ENCODE results near the gene DIP2C.
"Not testable (repeated sequence)": the region's sequence is repeated elsewhere in the genome, so short reads cannot be mapped to it uniquely, and the experiment has no call there.

Gene DIP2C

DNA sequence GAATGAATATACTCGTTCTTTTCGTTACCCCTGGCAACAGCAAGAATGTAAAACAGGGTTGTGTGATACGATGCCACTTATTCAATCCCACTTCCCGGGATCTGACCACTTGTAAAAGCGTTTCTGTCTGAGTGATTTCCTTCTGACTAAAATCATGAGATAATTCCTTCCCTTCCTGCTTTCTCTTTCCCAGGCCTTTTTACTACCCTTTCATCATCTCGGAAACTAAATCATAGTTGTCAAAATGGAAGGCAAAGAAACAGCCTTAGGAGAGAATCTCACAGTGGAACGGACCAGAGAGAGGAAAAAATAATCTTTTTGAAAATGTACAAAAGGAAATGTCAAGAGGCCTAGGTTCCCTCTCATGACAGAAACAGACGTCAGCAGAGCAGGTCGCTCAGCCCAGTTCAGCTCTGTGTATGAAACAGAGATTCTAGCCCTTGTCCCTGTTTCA lies 29.8 kb downstream of the DIP2C start:
- DNase-seq (ENCODE audit: low read depth in 1 of 2, low spot score in 1 of 2): no peak

DNA sequence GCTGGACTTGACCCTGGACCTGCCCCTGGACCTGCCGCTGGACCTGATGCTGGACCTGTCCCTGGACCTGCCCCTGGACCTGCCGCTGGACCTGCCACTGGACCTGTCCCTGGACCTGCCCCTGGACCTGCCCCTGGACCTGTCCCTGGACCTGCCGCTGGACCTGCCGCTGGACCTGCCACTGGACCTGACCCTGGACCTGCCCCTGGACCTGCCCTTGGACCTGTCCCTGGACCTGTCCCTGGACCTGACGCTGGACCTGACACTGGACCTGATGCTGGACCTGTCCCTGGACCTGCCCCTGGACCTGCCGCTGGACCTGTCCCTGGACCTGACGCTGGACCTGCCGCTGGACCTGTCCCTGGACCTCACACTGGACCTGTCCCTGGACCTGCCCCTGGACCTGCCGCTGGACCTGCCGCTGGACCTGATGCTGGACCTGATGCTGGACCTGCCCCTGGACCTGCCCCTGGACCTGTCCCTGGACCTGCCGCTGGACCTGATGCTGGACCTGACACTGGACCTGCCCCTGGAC lies 31.6 kb downstream of the DIP2C start:
- DNase-seq (ENCODE audit: low read depth in 1 of 2, low spot score in 1 of 2): not testable (repeated sequence)

DNA sequence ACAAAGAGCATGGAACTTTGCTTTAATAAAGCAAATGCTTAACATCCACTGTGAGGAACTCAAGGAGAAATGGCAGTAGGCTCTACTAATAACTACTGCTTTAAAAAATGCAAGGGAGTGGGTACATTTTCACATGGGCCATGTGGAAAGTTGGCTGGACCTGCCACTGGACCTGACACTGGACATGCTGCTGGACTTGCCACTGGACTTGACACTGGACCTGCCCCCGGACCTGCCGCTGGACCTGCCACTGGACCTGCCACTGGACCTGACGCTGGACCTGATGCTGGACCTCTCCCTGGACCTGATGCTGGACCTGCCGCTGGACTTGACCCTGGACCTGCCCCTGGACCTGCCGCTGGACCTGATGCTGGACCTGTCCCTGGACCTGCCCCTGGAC lies 32.6 kb downstream of the DIP2C start:
- no peak for DNase-seq (ENCODE audit: low read depth in 1 of 2, low spot score in 1 of 2)

DNA sequence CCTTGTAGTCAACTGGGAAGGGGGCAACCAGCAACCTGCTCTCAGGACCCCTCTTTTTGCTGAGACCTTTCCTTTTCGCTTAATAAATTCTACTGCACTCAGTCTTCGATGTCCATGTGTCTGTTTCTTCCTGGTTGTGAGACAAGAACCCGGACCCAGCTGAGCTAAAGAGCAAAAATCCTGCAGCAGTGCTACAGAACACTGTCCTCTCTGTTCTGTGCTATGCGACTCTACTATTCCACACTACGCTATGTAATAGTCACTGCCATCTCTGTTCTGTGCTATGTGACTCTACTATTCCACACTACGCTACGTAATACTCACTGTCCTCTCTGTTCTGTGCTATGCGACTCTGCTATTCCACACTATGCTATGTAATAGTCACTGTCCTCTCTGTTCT lies 34.3 kb downstream of the DIP2C start:
- DNase-seq (ENCODE audit: low read depth in 1 of 2, low spot score in 1 of 2): no peak

DNA sequence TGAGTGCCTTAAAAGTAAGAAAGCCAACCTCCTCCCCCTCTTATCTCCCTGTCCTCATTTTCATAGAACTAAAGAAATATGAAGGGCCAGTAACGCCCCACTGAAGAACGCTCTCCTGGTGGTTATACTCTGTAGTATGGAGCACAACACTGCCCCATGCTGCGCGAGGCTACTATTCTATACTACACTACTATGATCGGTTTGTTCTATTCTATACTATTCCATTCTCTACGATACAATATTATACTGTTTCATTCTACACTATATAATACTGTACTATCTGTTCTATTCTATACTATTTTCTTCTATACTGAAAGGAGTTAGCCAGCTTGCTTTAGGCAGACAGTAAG lies 34.8 kb downstream of the DIP2C start:
- DNase-seq (ENCODE audit: low read depth in 1 of 2, low spot score in 1 of 2): no peak

DNA sequence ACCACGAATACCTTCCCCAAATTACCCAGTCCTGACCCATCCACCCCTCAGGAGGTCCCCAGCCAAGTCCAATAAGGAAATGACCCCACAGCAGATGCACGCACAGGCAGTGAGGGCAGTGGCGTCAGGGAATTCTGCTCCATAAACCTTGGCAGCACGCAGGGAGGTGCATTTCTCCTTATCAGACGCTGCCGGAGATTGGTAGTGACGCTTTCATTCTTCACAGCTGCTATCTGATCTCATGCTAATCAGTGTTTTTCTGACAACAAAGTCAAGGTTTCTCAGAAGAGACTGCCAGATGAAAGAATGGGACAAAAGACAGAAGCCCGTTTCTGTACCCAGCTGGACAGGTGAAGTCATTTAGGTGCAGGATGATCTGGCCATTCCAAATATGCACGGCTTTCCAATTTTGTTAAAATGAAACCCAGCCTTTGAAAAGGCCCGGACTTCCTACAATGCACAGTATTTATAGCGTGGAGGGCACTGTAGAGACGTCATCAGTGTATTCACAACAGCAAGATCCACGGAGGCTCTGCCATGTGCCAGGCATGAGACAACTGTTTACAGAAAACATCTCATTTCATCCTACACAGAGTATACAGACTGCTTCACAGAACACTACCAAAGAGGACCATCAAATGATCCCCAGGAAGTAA lies 35.3 kb downstream of the DIP2C start:
- DNase-seq (ENCODE audit: low read depth in 1 of 2, low spot score in 1 of 2): no peak

DNA sequence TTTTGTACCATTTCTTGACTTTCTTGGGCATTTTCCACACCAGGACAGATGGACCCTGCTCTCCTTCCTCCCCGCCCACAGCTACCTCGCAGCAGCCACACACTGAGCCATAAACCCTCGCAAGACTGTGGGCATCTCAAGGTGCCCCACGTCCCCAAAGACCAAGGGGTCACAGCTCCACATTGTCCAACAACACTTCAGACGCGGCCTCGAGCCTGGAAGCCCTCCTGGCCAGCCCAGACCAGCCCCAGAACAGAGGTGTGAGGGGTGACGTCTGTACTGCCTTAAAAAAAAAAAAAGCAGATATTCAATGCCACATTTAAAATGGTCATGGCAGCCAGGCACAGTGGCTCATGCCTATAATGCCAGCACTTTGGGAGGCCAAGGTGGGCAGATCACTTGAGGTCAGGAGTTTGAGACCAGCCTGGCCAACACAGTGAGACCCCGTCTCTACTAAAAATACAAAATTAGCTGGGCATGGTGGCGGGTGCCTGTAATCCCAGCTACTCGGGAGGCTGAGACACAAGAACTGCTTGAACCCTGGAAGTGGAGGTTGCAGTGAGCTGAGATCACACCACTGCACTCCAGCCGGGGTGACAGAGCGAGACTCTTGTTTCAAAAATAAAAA lies 36.5 kb downstream of the DIP2C start:
- not testable (repeated sequence) for DNase-seq (ENCODE audit: low read depth in 1 of 2, low spot score in 1 of 2)

DNA sequence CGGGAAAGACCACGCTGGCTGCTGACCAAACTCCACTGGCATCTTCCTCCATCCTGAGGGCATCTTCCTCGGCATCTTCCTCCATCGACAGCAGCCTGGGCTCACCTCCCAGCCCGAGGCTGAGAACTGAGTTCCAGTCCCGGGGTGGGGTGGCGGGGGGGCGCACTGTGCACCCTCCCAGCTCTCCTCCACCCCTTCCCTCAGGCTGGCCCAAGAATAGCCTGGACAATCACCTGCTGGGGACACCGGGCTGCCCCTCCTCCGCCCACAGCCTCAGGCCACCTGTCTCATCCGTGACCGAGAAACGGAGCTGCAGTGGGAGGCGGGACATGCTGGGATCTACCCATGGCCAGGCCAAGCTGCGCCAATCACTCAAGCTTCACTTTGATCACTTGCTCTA lies 37.2 kb downstream of the DIP2C start:
- no peak for DNase-seq (ENCODE audit: low read depth in 1 of 2, low spot score in 1 of 2)

DNA sequence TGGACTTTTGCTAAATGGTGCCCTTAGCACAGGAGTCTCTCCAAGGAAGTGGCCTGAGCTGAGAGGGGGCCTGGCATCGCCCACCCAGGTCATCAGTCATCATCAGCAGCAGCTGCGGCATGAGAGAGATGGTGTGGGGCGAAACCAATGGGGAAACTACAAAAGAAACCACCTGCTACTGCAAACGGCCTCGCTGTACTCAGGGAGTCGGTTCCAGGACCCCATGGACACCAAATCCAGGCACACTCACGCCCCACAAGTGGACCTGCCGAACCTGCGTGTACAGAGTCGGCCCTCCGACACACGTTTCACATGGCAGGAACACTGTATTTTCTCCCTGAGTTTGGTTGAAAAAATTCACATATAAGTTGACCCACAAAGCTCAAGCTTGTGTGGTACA lies 37.8 kb downstream of the DIP2C start:
- DNase-seq (ENCODE audit: low read depth in 1 of 2, low spot score in 1 of 2): no peak

DNA sequence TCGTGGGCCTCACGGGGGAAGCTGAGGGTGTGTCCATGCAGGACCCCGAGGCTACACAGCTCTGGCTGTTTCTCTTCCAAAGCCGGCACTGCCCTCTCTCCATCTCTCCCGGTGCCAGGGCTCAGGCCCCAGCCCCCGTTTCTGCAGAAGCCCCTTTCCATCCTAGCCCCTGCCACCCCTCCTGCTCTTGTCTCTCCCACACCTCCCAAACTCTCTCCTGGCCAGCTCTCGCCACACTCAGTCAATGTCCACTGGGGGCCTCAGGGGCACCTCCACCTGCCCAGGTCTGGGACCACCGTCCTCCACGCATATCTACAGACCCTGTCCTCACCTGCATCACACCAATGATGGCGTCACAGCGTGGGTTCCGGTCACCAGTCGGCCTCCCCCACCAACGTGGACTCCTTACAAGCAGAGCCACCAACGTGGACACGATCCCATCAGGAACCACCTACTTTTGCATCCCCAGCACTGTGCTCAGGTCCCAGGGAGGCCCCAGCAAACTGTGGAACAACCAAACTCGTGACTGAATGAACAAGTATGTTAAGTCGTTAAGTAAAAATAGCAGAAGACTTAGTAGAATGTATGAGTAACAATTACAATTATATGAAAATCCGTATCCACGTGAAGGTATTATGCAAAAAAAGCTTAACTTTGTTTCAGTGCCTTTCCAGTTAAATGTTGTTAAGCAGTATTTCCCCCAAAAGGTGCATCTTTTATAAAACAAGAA lies 38.4 kb downstream of the DIP2C start:
- DNase-seq (ENCODE audit: low read depth in 1 of 2, low spot score in 1 of 2): no peak

DNA sequence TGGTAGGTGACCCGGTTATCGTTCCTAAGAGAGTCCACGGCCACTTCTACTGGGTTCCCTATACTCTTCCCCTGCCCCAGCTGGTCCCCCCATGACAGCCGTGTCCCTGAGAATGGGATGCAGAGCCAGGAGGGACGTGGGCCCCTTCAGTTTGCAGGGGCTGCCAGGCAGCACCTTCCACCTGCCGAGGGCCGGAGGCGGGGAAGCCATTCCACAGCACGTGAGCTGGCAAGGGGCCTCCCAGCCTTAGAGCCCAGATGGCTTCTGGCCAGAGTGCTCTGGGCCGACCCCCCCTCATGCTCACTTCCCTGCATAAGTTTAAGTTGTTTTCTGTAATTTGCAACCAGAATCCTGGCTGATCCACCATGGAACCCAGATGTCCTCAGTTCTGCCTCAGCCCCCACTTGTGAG lies 39.0 kb downstream of the DIP2C start:
- no peak for DNase-seq (ENCODE audit: low read depth in 1 of 2, low spot score in 1 of 2)

DNA sequence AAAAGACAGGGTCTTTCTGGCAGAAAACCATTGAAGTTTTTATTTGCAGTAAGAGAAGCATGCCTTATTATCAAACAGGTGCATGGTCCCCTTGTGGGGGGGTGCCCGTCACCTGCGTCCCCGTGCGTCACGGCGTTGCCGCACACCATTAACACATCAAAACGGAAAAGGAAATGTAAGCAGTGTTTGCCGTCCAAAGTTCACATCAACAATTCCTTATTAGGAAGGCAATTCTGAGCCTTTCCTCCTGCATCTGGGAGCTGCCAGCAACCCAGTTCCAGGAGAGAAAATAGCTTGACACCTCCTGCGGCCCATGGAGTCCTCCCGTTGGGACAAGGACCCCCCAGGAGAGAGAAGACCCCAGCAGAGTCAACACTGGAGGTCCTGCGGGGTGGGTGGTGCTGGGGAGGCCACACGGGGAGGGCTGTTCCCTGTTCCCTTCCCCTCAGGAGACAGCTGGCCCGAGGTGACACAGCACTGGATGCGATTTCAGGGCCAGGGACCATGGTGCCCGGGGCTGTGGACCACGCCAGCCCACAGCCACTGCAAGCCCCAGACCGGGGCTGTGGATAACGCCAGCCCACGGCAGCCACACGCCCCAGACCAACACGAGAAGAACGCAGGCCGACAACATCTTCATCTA lies 39.5 kb downstream of the DIP2C start:
- no peak for DNase-seq (ENCODE audit: low read depth in 1 of 2, low spot score in 1 of 2)

DNA sequence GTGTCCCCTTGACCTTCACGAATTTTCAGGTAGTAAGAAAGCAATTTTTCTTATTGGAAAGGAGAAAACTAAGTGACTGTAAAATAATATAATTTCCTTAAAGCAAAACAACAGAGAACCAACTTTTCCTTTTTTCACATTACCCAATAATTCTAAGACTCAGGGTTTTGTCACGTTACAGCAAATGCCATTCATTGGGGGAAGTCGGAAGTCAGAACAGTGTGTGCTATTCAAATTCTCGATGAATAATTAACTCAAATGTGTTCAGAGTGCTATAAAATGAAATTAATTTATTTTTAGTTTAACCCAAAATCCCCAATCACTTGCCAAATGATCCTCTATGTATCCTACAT lies 40.0 kb downstream of the DIP2C start:
- DNase-seq (ENCODE audit: low read depth in 1 of 2, low spot score in 1 of 2): no peak

DNA sequence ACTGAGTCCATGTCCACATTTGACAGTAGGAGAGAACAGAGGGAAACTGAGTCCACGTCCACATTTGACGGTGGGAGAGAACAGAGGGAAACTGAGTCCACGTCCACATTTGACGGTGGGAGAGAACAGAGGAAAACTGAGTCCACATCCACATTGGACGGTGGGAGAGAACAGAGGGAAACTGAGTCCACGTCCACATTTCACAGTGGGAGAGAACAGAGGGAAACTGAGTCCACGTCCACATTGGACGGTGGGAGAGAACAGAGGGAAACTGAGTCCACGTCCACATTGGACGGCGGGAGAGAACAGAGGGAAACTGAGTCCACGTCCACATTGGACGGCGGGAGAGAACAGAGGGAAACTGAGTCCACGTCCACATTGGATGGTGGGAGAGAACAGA lies 42.4 kb downstream of the DIP2C start:
- not testable (repeated sequence) for DNase-seq (ENCODE audit: low read depth in 1 of 2, low spot score in 1 of 2)

DNA sequence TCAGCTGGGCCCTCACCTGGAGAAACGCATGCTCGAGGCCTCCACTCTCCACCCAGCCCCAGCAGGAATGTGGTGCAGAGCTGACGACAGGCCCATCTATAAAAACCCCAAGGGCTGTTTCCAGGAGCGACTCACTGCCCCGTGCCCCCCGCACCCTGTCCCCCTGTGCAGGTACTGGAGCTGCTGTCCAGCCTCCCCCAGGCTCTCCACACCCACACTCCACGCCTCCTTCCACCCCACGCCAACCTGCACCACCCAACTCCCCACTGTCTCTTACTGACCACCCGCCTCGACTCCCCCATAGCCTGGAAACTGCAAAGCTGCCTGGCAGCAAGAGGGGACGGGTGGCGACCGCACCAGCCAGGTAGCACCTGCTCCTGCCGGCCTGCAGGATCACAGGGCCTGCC lies 43.3 kb downstream of the DIP2C start:
- DNase-seq (ENCODE audit: low read depth in 1 of 2, low spot score in 1 of 2): no peak

DNA sequence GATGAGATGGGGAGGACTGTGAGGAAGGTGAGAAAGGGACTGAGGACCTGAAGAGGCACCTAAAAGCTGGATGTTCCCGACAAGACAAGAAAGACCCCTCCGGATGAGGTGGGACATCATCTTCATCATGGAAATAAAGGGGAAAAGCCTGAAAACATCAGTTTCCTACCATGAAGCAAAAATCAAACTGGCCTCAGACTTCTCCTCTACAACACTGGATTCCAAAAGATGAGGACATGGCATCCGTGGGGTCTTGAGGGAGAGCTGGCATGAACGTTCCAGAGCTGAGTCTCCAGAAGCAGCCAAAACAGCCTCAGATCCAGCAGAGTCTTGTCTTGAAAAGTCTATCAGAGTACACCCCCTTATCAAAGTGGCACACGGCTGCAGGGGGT lies 44.5 kb downstream of the DIP2C start:
- DNase-seq (ENCODE audit: low read depth in 1 of 2, low spot score in 1 of 2): no peak

DNA sequence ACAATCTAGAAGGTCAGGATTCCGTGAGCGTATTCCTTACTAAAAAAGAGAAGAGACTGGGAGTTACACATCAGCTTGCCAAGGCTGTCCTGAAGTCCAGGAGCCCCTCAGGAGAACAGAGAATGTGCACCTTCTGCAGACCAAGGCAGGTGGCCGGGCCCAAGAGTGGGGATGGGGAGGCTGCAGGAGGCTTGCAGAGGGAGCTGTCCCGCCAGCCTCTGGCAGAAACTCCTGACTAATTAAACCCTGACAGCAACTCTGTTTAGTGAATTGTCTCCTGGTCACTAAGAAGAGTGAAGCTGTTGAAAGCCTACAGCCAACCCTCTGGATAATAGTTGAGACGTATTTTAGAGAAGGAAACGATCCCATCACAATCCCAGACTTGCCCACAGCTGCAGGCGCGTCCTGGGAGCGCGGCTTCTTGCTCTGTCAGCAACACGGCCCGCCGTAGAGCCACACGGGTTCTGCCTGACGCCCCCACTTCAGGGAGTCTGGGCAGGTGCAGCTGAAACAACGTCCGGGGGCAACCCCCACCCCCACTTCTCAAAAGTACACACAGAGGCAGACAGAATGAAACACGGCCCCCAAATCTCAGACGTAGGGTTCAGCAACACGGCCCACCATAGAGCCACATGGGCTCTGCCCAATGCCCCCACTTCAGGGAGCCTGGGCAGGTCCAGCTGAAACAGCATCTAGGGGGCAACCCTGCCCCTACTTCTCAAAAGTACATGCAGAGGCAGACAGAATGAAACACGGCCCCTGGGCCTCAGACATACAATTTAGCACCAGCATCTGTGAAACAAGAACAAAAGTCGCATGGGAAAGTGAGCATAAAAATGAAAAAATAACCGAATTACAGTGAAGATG lies 45.2 kb downstream of the DIP2C start:
- DNase-seq (ENCODE audit: low read depth in 1 of 2, low spot score in 1 of 2): no peak

DNA sequence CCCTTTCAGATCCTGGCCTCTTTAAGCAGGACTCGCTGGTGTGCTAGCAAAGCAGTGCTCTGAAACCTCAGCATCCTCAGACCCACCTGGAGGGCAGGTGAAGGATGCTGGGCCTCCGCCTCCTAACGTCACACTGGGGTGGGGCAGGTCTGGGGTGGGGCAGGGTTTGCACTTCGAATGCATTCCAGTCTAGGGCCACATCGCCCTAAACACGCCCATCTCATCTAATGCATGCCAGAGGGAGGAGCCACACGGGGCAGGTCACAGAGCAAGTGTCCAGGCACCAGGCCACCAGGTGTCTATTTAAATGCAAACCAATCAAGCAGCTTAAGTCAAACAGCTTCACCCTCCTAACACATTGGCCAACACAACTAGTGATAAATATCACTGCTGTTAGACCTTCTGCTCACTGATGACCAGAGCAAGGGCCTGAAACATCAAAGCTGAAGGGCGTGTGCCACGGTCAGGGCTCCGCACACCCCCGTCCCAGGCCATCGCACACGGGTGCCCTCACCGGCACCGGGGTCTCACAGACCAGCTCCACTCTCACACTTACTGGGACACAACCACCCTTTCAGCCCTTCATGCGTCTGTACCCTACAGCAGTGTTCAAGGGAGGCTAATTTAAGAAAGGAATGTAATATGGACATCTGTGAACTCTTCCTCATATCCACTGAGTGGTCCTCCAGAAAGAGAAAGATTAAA lies 47.1 kb downstream of the DIP2C start:
- DNase-seq (ENCODE audit: low read depth in 1 of 2, low spot score in 1 of 2): no peak

DNA sequence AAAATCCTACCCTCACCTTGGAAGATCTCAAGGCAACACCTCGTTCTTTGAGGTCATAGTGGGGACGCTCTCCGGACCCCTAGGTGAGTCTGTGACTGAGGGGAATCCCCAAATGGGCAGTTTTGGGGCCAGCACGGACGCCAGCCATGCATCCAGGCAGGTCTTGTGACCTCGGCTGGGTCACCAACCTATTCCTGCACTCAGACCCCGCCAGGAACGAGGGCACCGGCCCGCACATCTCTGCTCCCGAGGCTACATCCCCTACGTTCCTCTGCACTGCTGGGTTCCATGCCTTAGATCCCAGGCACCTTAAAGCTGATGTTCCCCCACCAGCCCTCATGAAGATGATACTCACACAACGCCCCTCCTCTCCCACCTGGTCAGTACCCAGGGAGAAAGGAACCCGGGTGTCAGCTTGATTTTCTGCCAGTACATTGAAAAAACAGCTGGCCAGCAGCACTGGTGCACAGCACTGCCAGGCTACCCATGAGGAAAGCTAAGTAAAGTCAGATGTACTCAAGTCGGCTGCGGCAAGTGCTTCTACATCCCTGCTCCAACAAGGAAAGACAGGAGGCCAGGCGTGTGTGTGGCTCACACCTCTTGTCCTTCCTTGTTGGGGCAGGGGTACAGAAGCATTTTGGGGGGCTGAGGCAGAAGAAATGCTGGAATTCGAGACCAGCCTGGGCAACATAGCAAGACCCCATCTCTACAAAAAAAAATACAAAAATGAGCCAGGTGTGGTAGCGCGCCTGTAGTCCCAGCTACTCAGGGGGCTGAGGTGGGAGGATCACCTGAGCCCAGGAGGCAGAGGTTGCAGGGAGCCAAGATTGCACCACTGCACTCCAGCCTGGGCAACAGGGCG lies 48.1 kb downstream of the DIP2C start:
- no peak for DNase-seq (ENCODE audit: low read depth in 1 of 2, low spot score in 1 of 2)
